ENCODE data around the gene ZIC4.

Gene ZIC4

GRCh38 chr3:147364771-147365170, 41.6 kb downstream of the ZIC4 start:
- Histone ChIP-seq H3K27ac (ENCODE audit: low read depth, low read length) (no peak overlapping the region), H3K9ac (ENCODE audit: low read length) (no peak overlapping the region), H3K36me3 (ENCODE audit: control insufficient read depth, insufficient read depth, low read length) (no peaks in the 10 kb centered on the region), H3K4me3 (ENCODE audit: low read depth, low read length) (no peak overlapping the region), H3K4me1 (ENCODE audit: control insufficient read depth, insufficient read depth, low read length) (peaks cover 33% of the 10 kb centered on the region), H3K9me3 (ENCODE audit: control insufficient read depth, insufficient read depth, low read depth, low read length) (no peaks in the 10 kb centered on the region), H3K27me3 (ENCODE audit: control insufficient read depth, insufficient read depth, low read length) (peaks cover 99% of the 10 kb centered on the region)

GRCh38 chr3:147361454-147362420, 44.6 kb downstream of the ZIC4 start:
- peaks cover 99% of the 10 kb centered on the region for H3K27me3 ChIP-seq (ENCODE audit: control insufficient read depth, insufficient read depth, low read length)
- peak overlapping the region; percentile 25; the same call in 1 of the 2 replicates for H3K4me3 ChIP-seq (ENCODE audit: low read depth, low read length)

GRCh38 chr3:147360646-147361453, 45.5 kb downstream of the ZIC4 start:
- Histone ChIP-seq H3K36me3 (ENCODE audit: control insufficient read depth, insufficient read depth, low read length) (no peaks in the 10 kb centered on the region), H3K9ac (ENCODE audit: low read length) (no peak overlapping the region), H3K27ac (ENCODE audit: low read depth, low read length) (no peak overlapping the region), H3K4me1 (ENCODE audit: control insufficient read depth, insufficient read depth, low read length) (peaks cover 44% of the 10 kb centered on the region), H3K27me3 (ENCODE audit: control insufficient read depth, insufficient read depth, low read length) (peaks cover 99% of the 10 kb centered on the region), H3K9me3 (ENCODE audit: control insufficient read depth, insufficient read depth, low read depth, low read length) (no peaks in the 10 kb centered on the region), H3K4me3 (ENCODE audit: low read depth, low read length) (peak overlapping the region; percentile 25; the same call in 1 of the 2 replicates)

More at GRCh38 chr3:147361454-147362420, 44.6 kb downstream of the ZIC4 start:
- Histone ChIP-seq H3K9ac (ENCODE audit: low read length) (no peak overlapping the region), H3K9me3 (ENCODE audit: control insufficient read depth, insufficient read depth, low read depth, low read length) (no peaks in the 10 kb centered on the region), H3K36me3 (ENCODE audit: control insufficient read depth, insufficient read depth, low read length) (no peaks in the 10 kb centered on the region), H3K27ac (ENCODE audit: low read depth, low read length) (no peak overlapping the region), H3K4me1 (ENCODE audit: control insufficient read depth, insufficient read depth, low read length) (peaks cover 36% of the 10 kb centered on the region)

GRCh38 chr3:147360051-147360439, 46.3 kb downstream of the ZIC4 start:
- H3K27ac ChIP-seq (ENCODE audit: low read depth, low read length) = no peak overlapping the region
- H3K9me3 ChIP-seq (ENCODE audit: control insufficient read depth, insufficient read depth, low read depth, low read length) = no peaks in the 10 kb centered on the region
- peaks cover 99% of the 10 kb centered on the region for H3K27me3 ChIP-seq (ENCODE audit: control insufficient read depth, insufficient read depth, low read length)
- H3K4me3 ChIP-seq (ENCODE audit: low read depth, low read length) = no peak overlapping the region
- peaks cover 52% of the 10 kb centered on the region for H3K4me1 ChIP-seq (ENCODE audit: control insufficient read depth, insufficient read depth, low read length)
- no peak overlapping the region for H3K9ac ChIP-seq (ENCODE audit: low read length)
- no peaks in the 10 kb centered on the region for H3K36me3 ChIP-seq (ENCODE audit: control insufficient read depth, insufficient read depth, low read length)

GRCh38 chr3:147359177-147360050, 46.9 kb downstream of the ZIC4 start:
- H3K27ac ChIP-seq (ENCODE audit: low read depth, low read length) = no peak overlapping the region
- H3K4me3 ChIP-seq (ENCODE audit: low read depth, low read length) = peak overlapping the region; percentile 42
- H3K4me1 ChIP-seq (ENCODE audit: control insufficient read depth, insufficient read depth, low read length) = peaks cover 58% of the 10 kb centered on the region
- no peak overlapping the region for H3K9ac ChIP-seq (ENCODE audit: low read length)
- no peaks in the 10 kb centered on the region for H3K36me3 ChIP-seq (ENCODE audit: control insufficient read depth, insufficient read depth, low read length)
- H3K9me3 ChIP-seq (ENCODE audit: control insufficient read depth, insufficient read depth, low read depth, low read length) = no peaks in the 10 kb centered on the region
- peaks cover 99% of the 10 kb centered on the region for H3K27me3 ChIP-seq (ENCODE audit: control insufficient read depth, insufficient read depth, low read length)

- Histone ChIP-seq H3K27ac (ENCODE audit: low read depth, low read length) (no peak overlapping the region), H3K9ac (ENCODE audit: low read length) (no peak overlapping the region), H3K4me3 (ENCODE audit: low read depth, low read length) (peak overlapping the region; percentile 42; the same call in 1 of the 2 replicates), H3K36me3 (ENCODE audit: control insufficient read depth, insufficient read depth, low read length) (no peaks in the 10 kb centered on the region), H3K27me3 (ENCODE audit: control insufficient read depth, insufficient read depth, low read length) (peaks cover 99% of the 10 kb centered on the region), H3K9me3 (ENCODE audit: control insufficient read depth, insufficient read depth, low read depth, low read length) (no peaks in the 10 kb centered on the region), H3K4me1 (ENCODE audit: control insufficient read depth, insufficient read depth, low read length) (peaks cover 59% of the 10 kb centered on the region)
Measured at GRCh38 chr3:147358144-147358992, 48.0 kb downstream of the ZIC4 start.

GRCh38 chr3:147356909-147357900, 49.1 kb downstream of the ZIC4 start:
- Histone ChIP-seq H3K9me3 (ENCODE audit: control insufficient read depth, insufficient read depth, low read depth, low read length) (no peaks in the 10 kb centered on the region), H3K27me3 (ENCODE audit: control insufficient read depth, insufficient read depth, low read length) (peaks cover 98% of the 10 kb centered on the region), H3K9ac (ENCODE audit: low read length) (no peak overlapping the region), H3K27ac (ENCODE audit: low read depth, low read length) (no peak overlapping the region), H3K4me1 (ENCODE audit: control insufficient read depth, insufficient read depth, low read length) (peaks cover 59% of the 10 kb centered on the region), H3K36me3 (ENCODE audit: control insufficient read depth, insufficient read depth, low read length) (no peaks in the 10 kb centered on the region), H3K4me3 (ENCODE audit: low read depth, low read length) (peak overlapping the region; percentile 12)

- H3K9ac ChIP-seq (ENCODE audit: low read length) = no peak overlapping the region
- peaks cover 55% of the 10 kb centered on the region for H3K4me1 ChIP-seq (ENCODE audit: control insufficient read depth, insufficient read depth, low read length)
- peak overlapping the region; percentile 12 for H3K4me3 ChIP-seq (ENCODE audit: low read depth, low read length)
- peaks cover 92% of the 10 kb centered on the region for H3K27me3 ChIP-seq (ENCODE audit: control insufficient read depth, insufficient read depth, low read length)
- no peak overlapping the region for H3K27ac ChIP-seq (ENCODE audit: low read depth, low read length)
- no peaks in the 10 kb centered on the region for H3K36me3 ChIP-seq (ENCODE audit: control insufficient read depth, insufficient read depth, low read length)
- H3K9me3 ChIP-seq (ENCODE audit: control insufficient read depth, insufficient read depth, low read depth, low read length) = no peaks in the 10 kb centered on the region
Measured at GRCh38 chr3:147356145-147356908, 50.0 kb downstream of the ZIC4 start.

GRCh38 chr3:147355753-147356090, 50.6 kb downstream of the ZIC4 start:
- H3K27ac ChIP-seq (ENCODE audit: low read depth, low read length) = no peak overlapping the region
- no peak overlapping the region for H3K9ac ChIP-seq (ENCODE audit: low read length)
- H3K9me3 ChIP-seq (ENCODE audit: control insufficient read depth, insufficient read depth, low read depth, low read length) = no peaks in the 10 kb centered on the region
- peaks cover 49% of the 10 kb centered on the region for H3K4me1 ChIP-seq (ENCODE audit: control insufficient read depth, insufficient read depth, low read length)
- H3K27me3 ChIP-seq (ENCODE audit: control insufficient read depth, insufficient read depth, low read length) = peaks cover 89% of the 10 kb centered on the region
- no peak overlapping the region for H3K4me3 ChIP-seq (ENCODE audit: low read depth, low read length)
- no peaks in the 10 kb centered on the region for H3K36me3 ChIP-seq (ENCODE audit: control insufficient read depth, insufficient read depth, low read length)
